GM23338 (cell line): ENCODE data around the gene ZNF69. TPM values are rescaled to one million over a fixed set of nuclear protein-coding genes. Genes with fewer than 3 reads are reported as not detected.

ENCODE experiments used
- ATAC-seq: fragments of 200-7000 bp; cut with Tn5 transposase; 3 replicates; pipeline ENCODE4 v1.9.1; 2020
- DNase-seq: peaks from one replicate; pipeline ENCODE4 v3.0.0-alpha.2; 2015; ENCODE audit warnings: low spot score
- H2AFZ ChIP-seq: fragments of 200-600 bp; sonication (generic); 2 replicates; pipeline ENCODE4 v1.8.0; 2016; ENCODE audit warnings: antibody characterized with exemption, mild to moderate bottlenecking, moderate library complexity
- H3F3A ChIP-seq: fragments of 200-600 bp; sonication (generic); replicated peaks from 2 replicates; pipeline ENCODE4 v1.8.0; 2017; ENCODE audit warnings: antibody characterized with exemption, mixed run types, low read depth
- H3K27ac ChIP-seq: fragments of 200-600 bp; sonication (generic); 2 replicates; pipeline ENCODE4 v1.6.1; 2016; ENCODE audit warnings: low read depth
- H3K27me3 ChIP-seq: fragments of 200-600 bp; sonication (generic); 2 replicates; pipeline ENCODE4 v1.8.0; 2016; ENCODE audit warnings: mild to moderate bottlenecking, mixed run types, moderate library complexity; ENCODE audit not compliant: insufficient read depth
- H3K36me3 ChIP-seq: fragments of 200-600 bp; sonication (generic); 2 replicates; pipeline ENCODE4 v1.8.0; 2016; ENCODE audit warnings: mild to moderate bottlenecking; ENCODE audit not compliant: insufficient read depth
- H3K4me1 ChIP-seq: fragments of 200-600 bp; sonication (generic); 2 replicates; pipeline ENCODE4 v1.8.0; 2016; ENCODE audit warnings: mild to moderate bottlenecking, moderate library complexity; ENCODE audit not compliant: insufficient read depth
- H3K4me2 ChIP-seq: fragments of 200-600 bp; sonication (generic); 2 replicates; pipeline ENCODE4 v1.7.1; 2017; ENCODE audit warnings: mixed run types
- H3K4me3 ChIP-seq: fragments of 200-600 bp; sonication (generic); 2 replicates; pipeline ENCODE4 v1.6.1; 2016; ENCODE audit warnings: mixed run types
- H3K79me2 ChIP-seq: fragments of 200-600 bp; sonication (generic); replicated peaks from 2 replicates; pipeline ENCODE4 v1.8.0; 2017; ENCODE audit warnings: mild to moderate bottlenecking; ENCODE audit not compliant: insufficient read depth
- H3K9me2 ChIP-seq: fragments of 200-600 bp; sonication (generic); 2 replicates; pipeline ENCODE4 v1.8.0; 2017; ENCODE audit not compliant: insufficient read depth
- H4K20me1 ChIP-seq: fragments of 200-600 bp; sonication (generic); replicated peaks from 2 replicates; pipeline ENCODE4 v1.8.0; 2017; ENCODE audit warnings: mild to moderate bottlenecking; ENCODE audit not compliant: insufficient read depth
- H3K27ac Mint-ChIP-seq: 2 replicates; pipeline ENCODE4 v1.8.0; 2020; ENCODE audit warnings: inconsistent platforms, mild to moderate bottlenecking, moderate library complexity, mixed read lengths
- H3K27me3 Mint-ChIP-seq: 3 replicates; pipeline ENCODE4 v1.8.0; 2022; ENCODE audit warnings: low read depth, mild to moderate bottlenecking, moderate library complexity, mixed read lengths, inconsistent platforms; ENCODE audit not compliant: insufficient read depth, poor library complexity
- H3K36me3 Mint-ChIP-seq: 3 replicates; pipeline ENCODE4 v1.8.0; 2021; ENCODE audit warnings: low read depth, mild to moderate bottlenecking, inconsistent platforms, moderate library complexity, mixed read lengths
- H3K4me1 Mint-ChIP-seq: 3 replicates; pipeline ENCODE4 v1.8.0; 2020; ENCODE audit warnings: mild to moderate bottlenecking, inconsistent platforms, mixed read lengths
- H3K4me3 Mint-ChIP-seq: 3 replicates; pipeline ENCODE4 v1.8.0; 2021; ENCODE audit warnings: moderate library complexity, mild to moderate bottlenecking, inconsistent platforms, mixed read lengths
- H3K9me3 Mint-ChIP-seq: 3 replicates; pipeline ENCODE4 v1.8.0; 2020; ENCODE audit warnings: moderate library complexity, mild to moderate bottlenecking, inconsistent platforms, mixed read lengths
- CREB1 ChIP-seq: fragments of 250-450 bp; sonication (Bioruptor Pico); IDR thresholded peaks from 2 replicates; pipeline ENCODE4 v1.5.0; 2020; ENCODE audit warnings: low read depth, mild to moderate bottlenecking, moderate library complexity
- CTCF ChIP-seq, 2 experiments: fragments of 200-600 bp in 1 of 2; sonication (generic) in 1 of 2; conservative IDR thresholded peaks; 2 replicates each; pipeline versions ENCODE4 v1.5.1 to v1.6.1; 2016 to 2017; ENCODE audit warnings: antibody characterized with exemption in 2 of 2, low read depth in 2 of 2, mild to moderate bottlenecking in 2 of 2, moderate library complexity in 1 of 2
- ETS1 ChIP-seq: IDR thresholded peaks from 2 replicates; pipeline ENCODE4 v1.6.1; 2016; ENCODE audit warnings: antibody characterized with exemption
- EZH2 ChIP-seq: fragments of 200-600 bp; sonication (generic); IDR thresholded peaks from one replicate; pipeline ENCODE4 v1.8.0; 2017; ENCODE audit warnings: antibody characterized with exemption, mild to moderate bottlenecking, low read depth; ENCODE audit not compliant: unreplicated experiment
- EZH2phosphoT487 ChIP-seq: fragments of 200-600 bp; sonication (generic); IDR thresholded peaks from one replicate; pipeline ENCODE4 v1.8.1; 2018; ENCODE audit warnings: antibody characterized with exemption; ENCODE audit not compliant: unreplicated experiment
- JUNB ChIP-seq: IDR thresholded peaks from one replicate; pipeline ENCODE4 v1.6.1; 2016; ENCODE audit warnings: antibody characterized with exemption; ENCODE audit not compliant: unreplicated experiment
- NANOG ChIP-seq: IDR thresholded peaks from 2 replicates; pipeline ENCODE4 v1.6.1; 2016; ENCODE audit warnings: antibody characterized with exemption, borderline replicate concordance
- POLR2AphosphoS5 ChIP-seq: IDR thresholded peaks from 2 replicates; pipeline ENCODE4 v1.6.1; 2016; ENCODE audit warnings: antibody characterized with exemption, low read depth
- REST ChIP-seq: IDR thresholded peaks from one replicate; pipeline ENCODE4 v1.6.1; 2018; ENCODE audit warnings: antibody characterized with exemption; ENCODE audit not compliant: unreplicated experiment
- STAT1 ChIP-seq: IDR thresholded peaks from one replicate; pipeline ENCODE4 v1.6.1; 2016; ENCODE audit warnings: antibody characterized with exemption; ENCODE audit not compliant: unreplicated experiment
- ZNF114 ChIP-seq: fragments of 250-450 bp; sonication (Bioruptor Pico); IDR thresholded peaks from 2 replicates; pipeline ENCODE4 v1.5.0; 2020; ENCODE audit warnings: mild to moderate bottlenecking, moderate library complexity
- ZNF331 ChIP-seq: fragments of 250-450 bp; sonication (Bioruptor Pico); IDR thresholded peaks from 2 replicates; pipeline ENCODE4 v1.5.0; 2020; ENCODE audit warnings: low read depth, mild to moderate bottlenecking, moderate library complexity
- ZNF462 ChIP-seq: fragments of 250-450 bp; sonication (Bioruptor Pico); IDR thresholded peaks from 2 replicates; pipeline ENCODE4 v1.5.0; 2020; ENCODE audit warnings: mild to moderate bottlenecking, moderate library complexity
- polyA plus RNA-seq: library from polyadenylated mRNA; unstranded; fragments of >200 nt; fragmentation: Nextera tagmentation; extraction: Ambion mirVana; gene quantifications from 2 replicates; pipeline ENCODE4 v1.2.1, GENCODE V29; 2016
- total RNA-seq: library from RNA; depleted of rRNA; stranded (reverse); fragments of >200 nt; shearing (Covaris generic); gene quantifications from 2 replicates; pipeline ENCODE4 v1.2.3, GENCODE V29; 2014

ZNF69 gene
- total and polyA plus RNA-seq, 2 experiments from 2014 or later = 15.8 to 60.4 TPM

- Histone ChIP-seq H3K4me1 (peaks cover 30% of the 10 kb centered on the region), H4K20me1 (no peaks in the 10 kb centered on the region), H3F3A (no peaks in the 10 kb centered on the region), H2AFZ (no peak overlapping the region), H3K4me3 (peak overlapping the region; percentile 71), H3K79me2 (peaks cover 58% of the 10 kb centered on the region), H3K36me3 (peaks cover 14% of the 10 kb centered on the region; the same call in 1 of the 2 replicates), H3K9me2 (no peaks in the 10 kb centered on the region), H3K27ac (peak overlapping the region; percentile 87), H3K27me3 (no peaks in the 10 kb centered on the region), H3K4me2 (peak overlapping the region; percentile 89)
- no peak for ATAC-seq
- Mint-ChIP-seq H3K27ac (no peak overlapping the region), H3K27me3 (peaks cover 11% of the 10 kb centered on the region), H3K4me1 (no peaks in the 10 kb centered on the region), H3K9me3 (peaks cover 99% of the 10 kb centered on the region), H3K36me3 (peaks cover 45% of the 10 kb centered on the region), H3K4me3 (no peak overlapping the region)
- DNase-seq = no peak
- TF ChIP-seq ETS1 = no peak
- no peak for TF ChIP-seq CREB1 (CRISPR knock-in tag)
- no peak for TF ChIP-seq ZNF114
- no peak for TF ChIP-seq NANOG
- TF ChIP-seq JUNB = no peak
- TF ChIP-seq EZH2 = no peak
- TF ChIP-seq ZNF331 = no peak
- TF ChIP-seq EZH2phosphoT487 = no peak
- TF ChIP-seq CTCF (conservative IDR thresholded peaks at IDR 0.05; ENCODE audit: low read depth in 2 of 2) = no peak
- TF ChIP-seq STAT1 = no peak
- no peak for TF ChIP-seq REST
- TF ChIP-seq ZNF462 (CRISPR knock-in tag) = no peak
- no peak for TF ChIP-seq POLR2AphosphoS5
Measured at GRCh38 chr19:11890634-11891033, 3.1 kb downstream of the ZNF69 start.
